Parathyroid adenoma (tissue), 2 donors: ENCODE data around the gene RMND5A.

ENCODE experiments used
- H2AFZ ChIP-seq: fragments of 300-600 bp; sonication (generic); one replicate; pipeline ENCODE4 v1.7.0; 2017; ENCODE audit warnings: antibody characterized with exemption, mild to moderate bottlenecking
- H3K27ac ChIP-seq: fragments of 300-600 bp; sonication (generic); one replicate; pipeline ENCODE4 v1.7.0; 2017
- H3K27me3 ChIP-seq: fragments of 300-600 bp; sonication (generic); one replicate; pipeline ENCODE4 v1.7.0; 2017; ENCODE audit warnings: low read length; ENCODE audit not compliant: control insufficient read depth, insufficient read depth
- H3K36me3 ChIP-seq: fragments of 300-600 bp; sonication (generic); one replicate; pipeline ENCODE4 v1.7.0; 2017; ENCODE audit warnings: low read length; ENCODE audit not compliant: control insufficient read depth, insufficient read depth
- H3K4me1 ChIP-seq: fragments of 300-600 bp; sonication (generic); one replicate; pipeline ENCODE4 v1.7.0; 2017; ENCODE audit warnings: control low read depth
- H3K4me2 ChIP-seq: fragments of 300-600 bp; sonication (generic); one replicate; pipeline ENCODE4 v1.7.0; 2017; ENCODE audit warnings: low read length
- H3K4me3 ChIP-seq: fragments of 300-600 bp; sonication (generic); one replicate; pipeline ENCODE4 v1.7.0; 2017; ENCODE audit warnings: low read depth, low read length
- H3K79me2 ChIP-seq: fragments of 300-600 bp; sonication (generic); one replicate; pipeline ENCODE4 v1.7.0; 2017; ENCODE audit warnings: control low read depth
- H3K9ac ChIP-seq: fragments of 300-600 bp; sonication (generic); one replicate; pipeline ENCODE4 v1.7.0; 2017; ENCODE audit warnings: mild to moderate bottlenecking
- H3K9me3 ChIP-seq: fragments of 300-600 bp; sonication (generic); one replicate; pipeline ENCODE4 v1.7.0; 2017; ENCODE audit warnings: low read length; ENCODE audit not compliant: control insufficient read depth
- CTCF ChIP-seq: fragments of 300-600 bp; sonication (generic); IDR thresholded peaks from one replicate; pipeline ENCODE4 v1.7.0; 2017; ENCODE audit warnings: antibody characterized with exemption, mild to moderate bottlenecking
- donor health status: primary hyperparathyroidism.

The RMND5A gene

GRCh38 chr2:86826951-86827350, 106.9 kb downstream of the RMND5A start:
- no peak overlapping the region for H3K4me2 ChIP-seq
- no peaks in the 10 kb centered on the region for H3K36me3 ChIP-seq
- no peak overlapping the region for H3K4me3 ChIP-seq
- no peak for TF ChIP-seq CTCF
- H3K79me2 ChIP-seq = no peaks in the 10 kb centered on the region
- H3K27ac ChIP-seq = no peak overlapping the region
- H3K9ac ChIP-seq = no peak overlapping the region
- no peaks in the 10 kb centered on the region for H3K27me3 ChIP-seq
- H3K9me3 ChIP-seq = no peaks in the 10 kb centered on the region
- no peak overlapping the region for H2AFZ ChIP-seq
- no peaks in the 10 kb centered on the region for H3K4me1 ChIP-seq
